Measurements from ENCODE around the gene LRBA. TPM values are rescaled to one million over a fixed set of nuclear protein-coding genes. Genes with fewer than 3 reads are reported as not detected.

Gene LRBA
- total RNA-seq, 1 donor from 2014 or later, result 39.9 TPM

- H3K9me3 ChIP-seq, result no peaks in the 10 kb centered on the region
- no peak overlapping the region for H3K4me3 ChIP-seq
- intact Hi-C loops (cut with DNase I), result no loop called here
- ATAC-seq (no peak), DNase-seq (no peak)
- H3K4me1 ChIP-seq, result no peaks in the 10 kb centered on the region
- no peak for TF ChIP-seq CTCF (IDR thresholded peaks at IDR 0.05)
- no peaks in the 10 kb centered on the region for H3K27me3 ChIP-seq
- H3K36me3 ChIP-seq, result no peaks in the 10 kb centered on the region
- no peak overlapping the region for H3K27ac ChIP-seq
Observed at GRCh38 chr4:151025759-151026158, 10.7 kb upstream of the LRBA start.

- ATAC-seq, result no peak
- H3K36me3 ChIP-seq, result no peaks in the 10 kb centered on the region
- no peak for DNase-seq
- no peaks in the 10 kb centered on the region for H3K27me3 ChIP-seq
- no peak overlapping the region for H3K27ac ChIP-seq
- no peaks in the 10 kb centered on the region for H3K9me3 ChIP-seq
- no peak overlapping the region for H3K4me3 ChIP-seq
- H3K4me1 ChIP-seq, result no peaks in the 10 kb centered on the region
- intact Hi-C loops (cut with DNase I), result no loop called here
- no peak for TF ChIP-seq CTCF (IDR thresholded peaks at IDR 0.05)
Observed at GRCh38 chr4:151022586-151022985, 7.5 kb upstream of the LRBA start.

GRCh38 chr4:151021637-151022334 lies 6.7 kb upstream of the LRBA start:
- Histone ChIP-seq H3K4me1 (peaks cover 2% of the 10 kb centered on the region), H3K27me3 (no peaks in the 10 kb centered on the region), H3K36me3 (no peaks in the 10 kb centered on the region), H3K9me3 (no peaks in the 10 kb centered on the region), H3K27ac (no peak overlapping the region), H3K4me3 (no peak overlapping the region)
- no peak for ATAC-seq
- DNase-seq, result no peak
- intact Hi-C loops (cut with DNase I), result no loop called here
- no peak for TF ChIP-seq CTCF (IDR thresholded peaks at IDR 0.05)

GRCh38 chr4:151015459-151016347 lies 619 bp upstream of the LRBA start:
- ATAC-seq (peak; percentile 93), DNase-seq (peak; percentile 91)
- H3K27ac ChIP-seq, result peak overlapping the region; percentile 98
- no peak for TF ChIP-seq CTCF (IDR thresholded peaks at IDR 0.05)
- no peaks in the 10 kb centered on the region for H3K9me3 ChIP-seq
- intact Hi-C loops (cut with DNase I), result no loop called here
- H3K4me1 ChIP-seq, result peaks cover 13% of the 10 kb centered on the region
- no peaks in the 10 kb centered on the region for H3K27me3 ChIP-seq
- H3K4me3 ChIP-seq, result peak overlapping the region; percentile 100
- H3K36me3 ChIP-seq, result no peaks in the 10 kb centered on the region

- intact Hi-C loops (cut with DNase I), result no loop called here
- no peak overlapping the region for H3K27ac ChIP-seq
- DNase-seq, result no peak
Observed at GRCh38 chr4:151013944-151014343, 1.1 kb downstream of the LRBA start.

More at GRCh38 chr4:151013944-151014343, 1.1 kb downstream of the LRBA start:
- H3K36me3 ChIP-seq, result no peaks in the 10 kb centered on the region
- peak overlapping the region; percentile 100 for H3K4me3 ChIP-seq
- no peaks in the 10 kb centered on the region for H3K27me3 ChIP-seq
- H3K4me1 ChIP-seq, result peaks cover 13% of the 10 kb centered on the region
- TF ChIP-seq CTCF (IDR thresholded peaks at IDR 0.05), result no peak
- ATAC-seq, result no peak
- no peaks in the 10 kb centered on the region for H3K9me3 ChIP-seq
